PFSK-1 (cell line): Measurements from ENCODE around the gene FMC1.

Source experiments
- POLR2AphosphoS5 ChIP-seq: IDR thresholded peaks from 2 replicates; pipeline ENCODE4 v1.6.1; 2012; ENCODE audit warnings: low read depth, mild to moderate bottlenecking, control low read depth, low read length, moderate library complexity
- TAF1 ChIP-seq: IDR thresholded peaks from 2 replicates; pipeline ENCODE4 v1.6.1; 2012; ENCODE audit warnings: low read length, control low read depth, borderline replicate concordance; ENCODE audit not compliant: insufficient read depth
- TF ChIP-seq, protein P1 (sequence below), 2 experiments: IDR thresholded peaks; 2 replicates each; pipeline versions ENCODE4 v1.6.1 to v1.8.0; 2011 to 2012; ENCODE audit warnings: low read depth in 2 of 2, low read length in 2 of 2, control low read depth in 1 of 2, inconsistent platforms in 1 of 2, mild to moderate bottlenecking in 1 of 2, moderate library complexity in 1 of 2; ENCODE audit not compliant: insufficient read depth in 1 of 2

DNA sequence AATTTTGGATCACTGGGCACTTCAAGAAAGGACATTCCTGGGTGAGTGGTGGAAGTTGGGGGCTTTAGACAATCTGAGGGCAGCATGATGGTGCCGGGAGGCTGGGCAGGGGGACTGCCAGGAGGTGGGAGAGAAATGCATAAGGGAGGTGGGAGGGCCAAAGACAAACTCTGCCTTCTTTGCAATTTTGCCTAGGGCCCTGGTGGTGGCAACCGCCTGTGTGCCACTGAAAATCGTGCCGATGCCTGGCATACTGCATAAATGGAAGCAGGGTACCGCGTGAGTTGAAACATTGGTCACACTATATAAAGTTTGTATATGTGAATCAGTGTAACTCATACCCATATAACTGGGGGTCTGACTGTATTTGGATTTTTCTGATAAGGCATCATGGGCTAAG lies 21.8 kb downstream of the FMC1 start:
- TF ChIP-seq POLR2AphosphoS5: no peak
- TF ChIP-seq, protein P1, sequence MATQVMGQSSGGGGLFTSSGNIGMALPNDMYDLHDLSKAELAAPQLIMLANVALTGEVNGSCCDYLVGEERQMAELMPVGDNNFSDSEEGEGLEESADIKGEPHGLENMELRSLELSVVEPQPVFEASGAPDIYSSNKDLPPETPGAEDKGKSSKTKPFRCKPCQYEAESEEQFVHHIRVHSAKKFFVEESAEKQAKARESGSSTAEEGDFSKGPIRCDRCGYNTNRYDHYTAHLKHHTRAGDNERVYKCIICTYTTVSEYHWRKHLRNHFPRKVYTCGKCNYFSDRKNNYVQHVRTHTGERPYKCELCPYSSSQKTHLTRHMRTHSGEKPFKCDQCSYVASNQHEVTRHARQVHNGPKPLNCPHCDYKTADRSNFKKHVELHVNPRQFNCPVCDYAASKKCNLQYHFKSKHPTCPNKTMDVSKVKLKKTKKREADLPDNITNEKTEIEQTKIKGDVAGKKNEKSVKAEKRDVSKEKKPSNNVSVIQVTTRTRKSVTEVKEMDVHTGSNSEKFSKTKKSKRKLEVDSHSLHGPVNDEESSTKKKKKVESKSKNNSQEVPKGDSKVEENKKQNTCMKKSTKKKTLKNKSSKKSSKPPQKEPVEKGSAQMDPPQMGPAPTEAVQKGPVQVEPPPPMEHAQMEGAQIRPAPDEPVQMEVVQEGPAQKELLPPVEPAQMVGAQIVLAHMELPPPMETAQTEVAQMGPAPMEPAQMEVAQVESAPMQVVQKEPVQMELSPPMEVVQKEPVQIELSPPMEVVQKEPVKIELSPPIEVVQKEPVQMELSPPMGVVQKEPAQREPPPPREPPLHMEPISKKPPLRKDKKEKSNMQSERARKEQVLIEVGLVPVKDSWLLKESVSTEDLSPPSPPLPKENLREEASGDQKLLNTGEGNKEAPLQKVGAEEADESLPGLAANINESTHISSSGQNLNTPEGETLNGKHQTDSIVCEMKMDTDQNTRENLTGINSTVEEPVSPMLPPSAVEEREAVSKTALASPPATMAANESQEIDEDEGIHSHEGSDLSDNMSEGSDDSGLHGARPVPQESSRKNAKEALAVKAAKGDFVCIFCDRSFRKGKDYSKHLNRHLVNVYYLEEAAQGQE (IDR thresholded peaks at IDR 0.05; ENCODE audit: insufficient read depth in 1 of 2, low read depth in 2 of 2, low read length in 2 of 2): no peak
- no peak for TF ChIP-seq TAF1
